GM23338 (cell line): ENCODE results near the gene FAM53B. TPM values are rescaled to one million over a fixed set of nuclear protein-coding genes. Genes with fewer than 3 reads are reported as not detected.

Source experiments
- ATAC-seq: fragments of 200-7000 bp; cut with Tn5 transposase; 3 replicates; pipeline ENCODE4 v1.9.1; 2020
- DNase-seq: peaks from one replicate; pipeline ENCODE4 v3.0.0-alpha.2; 2015; ENCODE audit warnings: low spot score
- H2AFZ ChIP-seq: fragments of 200-600 bp; sonication (generic); 2 replicates; pipeline ENCODE4 v1.8.0; 2016; ENCODE audit warnings: antibody characterized with exemption, mild to moderate bottlenecking, moderate library complexity
- H3F3A ChIP-seq: fragments of 200-600 bp; sonication (generic); replicated peaks from 2 replicates; pipeline ENCODE4 v1.8.0; 2017; ENCODE audit warnings: antibody characterized with exemption, mixed run types, low read depth
- H3K27ac ChIP-seq: fragments of 200-600 bp; sonication (generic); 2 replicates; pipeline ENCODE4 v1.6.1; 2016; ENCODE audit warnings: low read depth
- H3K27me3 ChIP-seq: fragments of 200-600 bp; sonication (generic); 2 replicates; pipeline ENCODE4 v1.8.0; 2016; ENCODE audit warnings: mild to moderate bottlenecking, mixed run types, moderate library complexity; ENCODE audit not compliant: insufficient read depth
- H3K36me3 ChIP-seq: fragments of 200-600 bp; sonication (generic); 2 replicates; pipeline ENCODE4 v1.8.0; 2016; ENCODE audit warnings: mild to moderate bottlenecking; ENCODE audit not compliant: insufficient read depth
- H3K4me1 ChIP-seq: fragments of 200-600 bp; sonication (generic); 2 replicates; pipeline ENCODE4 v1.8.0; 2016; ENCODE audit warnings: mild to moderate bottlenecking, moderate library complexity; ENCODE audit not compliant: insufficient read depth
- H3K4me2 ChIP-seq: fragments of 200-600 bp; sonication (generic); 2 replicates; pipeline ENCODE4 v1.7.1; 2017; ENCODE audit warnings: mixed run types
- H3K4me3 ChIP-seq: fragments of 200-600 bp; sonication (generic); 2 replicates; pipeline ENCODE4 v1.6.1; 2016; ENCODE audit warnings: mixed run types
- H3K79me2 ChIP-seq: fragments of 200-600 bp; sonication (generic); replicated peaks from 2 replicates; pipeline ENCODE4 v1.8.0; 2017; ENCODE audit warnings: mild to moderate bottlenecking; ENCODE audit not compliant: insufficient read depth
- H3K9me2 ChIP-seq: fragments of 200-600 bp; sonication (generic); 2 replicates; pipeline ENCODE4 v1.8.0; 2017; ENCODE audit not compliant: insufficient read depth
- H4K20me1 ChIP-seq: fragments of 200-600 bp; sonication (generic); replicated peaks from 2 replicates; pipeline ENCODE4 v1.8.0; 2017; ENCODE audit warnings: mild to moderate bottlenecking; ENCODE audit not compliant: insufficient read depth
- H3K27ac Mint-ChIP-seq: 2 replicates; pipeline ENCODE4 v1.8.0; 2020; ENCODE audit warnings: inconsistent platforms, mild to moderate bottlenecking, moderate library complexity, mixed read lengths
- H3K27me3 Mint-ChIP-seq: 3 replicates; pipeline ENCODE4 v1.8.0; 2022; ENCODE audit warnings: low read depth, mild to moderate bottlenecking, moderate library complexity, mixed read lengths, inconsistent platforms; ENCODE audit not compliant: insufficient read depth, poor library complexity
- H3K36me3 Mint-ChIP-seq: 3 replicates; pipeline ENCODE4 v1.8.0; 2021; ENCODE audit warnings: low read depth, mild to moderate bottlenecking, inconsistent platforms, moderate library complexity, mixed read lengths
- H3K4me1 Mint-ChIP-seq: 3 replicates; pipeline ENCODE4 v1.8.0; 2020; ENCODE audit warnings: mild to moderate bottlenecking, inconsistent platforms, mixed read lengths
- H3K4me3 Mint-ChIP-seq: 3 replicates; pipeline ENCODE4 v1.8.0; 2021; ENCODE audit warnings: moderate library complexity, mild to moderate bottlenecking, inconsistent platforms, mixed read lengths
- H3K9me3 Mint-ChIP-seq: 3 replicates; pipeline ENCODE4 v1.8.0; 2020; ENCODE audit warnings: moderate library complexity, mild to moderate bottlenecking, inconsistent platforms, mixed read lengths
- CREB1 ChIP-seq: fragments of 250-450 bp; sonication (Bioruptor Pico); IDR thresholded peaks from 2 replicates; pipeline ENCODE4 v1.5.0; 2020; ENCODE audit warnings: low read depth, mild to moderate bottlenecking, moderate library complexity
- CTCF ChIP-seq, 2 experiments: fragments of 200-600 bp in 1 of 2; sonication (generic) in 1 of 2; conservative IDR thresholded peaks; 2 replicates each; pipeline versions ENCODE4 v1.5.1 to v1.6.1; 2016 to 2017; ENCODE audit warnings: antibody characterized with exemption in 2 of 2, low read depth in 2 of 2, mild to moderate bottlenecking in 2 of 2, moderate library complexity in 1 of 2
- ETS1 ChIP-seq: IDR thresholded peaks from 2 replicates; pipeline ENCODE4 v1.6.1; 2016; ENCODE audit warnings: antibody characterized with exemption
- EZH2 ChIP-seq: fragments of 200-600 bp; sonication (generic); IDR thresholded peaks from one replicate; pipeline ENCODE4 v1.8.0; 2017; ENCODE audit warnings: antibody characterized with exemption, mild to moderate bottlenecking, low read depth; ENCODE audit not compliant: unreplicated experiment
- EZH2phosphoT487 ChIP-seq: fragments of 200-600 bp; sonication (generic); IDR thresholded peaks from one replicate; pipeline ENCODE4 v1.8.1; 2018; ENCODE audit warnings: antibody characterized with exemption; ENCODE audit not compliant: unreplicated experiment
- NANOG ChIP-seq: IDR thresholded peaks from 2 replicates; pipeline ENCODE4 v1.6.1; 2016; ENCODE audit warnings: antibody characterized with exemption, borderline replicate concordance
- REST ChIP-seq: IDR thresholded peaks from one replicate; pipeline ENCODE4 v1.6.1; 2018; ENCODE audit warnings: antibody characterized with exemption; ENCODE audit not compliant: unreplicated experiment
- STAT1 ChIP-seq: IDR thresholded peaks from one replicate; pipeline ENCODE4 v1.6.1; 2016; ENCODE audit warnings: antibody characterized with exemption; ENCODE audit not compliant: unreplicated experiment
- ZNF114 ChIP-seq: fragments of 250-450 bp; sonication (Bioruptor Pico); IDR thresholded peaks from 2 replicates; pipeline ENCODE4 v1.5.0; 2020; ENCODE audit warnings: mild to moderate bottlenecking, moderate library complexity
- ZNF331 ChIP-seq: fragments of 250-450 bp; sonication (Bioruptor Pico); IDR thresholded peaks from 2 replicates; pipeline ENCODE4 v1.5.0; 2020; ENCODE audit warnings: low read depth, mild to moderate bottlenecking, moderate library complexity
- ZNF462 ChIP-seq: fragments of 250-450 bp; sonication (Bioruptor Pico); IDR thresholded peaks from 2 replicates; pipeline ENCODE4 v1.5.0; 2020; ENCODE audit warnings: mild to moderate bottlenecking, moderate library complexity
- polyA plus RNA-seq: library from polyadenylated mRNA; unstranded; fragments of >200 nt; fragmentation: Nextera tagmentation; extraction: Ambion mirVana; gene quantifications from 2 replicates; pipeline ENCODE4 v1.2.1, GENCODE V29; 2016
- total RNA-seq: library from RNA; depleted of rRNA; stranded (reverse); fragments of >200 nt; shearing (Covaris generic); gene quantifications from 2 replicates; pipeline ENCODE4 v1.2.3, GENCODE V29; 2014

Gene FAM53B
- total and polyA plus RNA-seq, 2 experiments from 2014 or later, result 3.0 to 20.3 TPM

- Mint-ChIP-seq H3K27me3 (peaks cover 6% of the 10 kb centered on the region), H3K36me3 (no peaks in the 10 kb centered on the region), H3K4me3 (no peak overlapping the region), H3K27ac (no peak overlapping the region), H3K9me3 (no peaks in the 10 kb centered on the region; the same call in 2 of the 3 replicates), H3K4me1 (peaks cover 40% of the 10 kb centered on the region)
- TF ChIP-seq ETS1, result no peak
- no peak for TF ChIP-seq NANOG
- TF ChIP-seq ZNF114, result no peak
- TF ChIP-seq REST, result no peak
- TF ChIP-seq EZH2phosphoT487, result no peak
- TF ChIP-seq STAT1, result no peak
- TF ChIP-seq EZH2, result no peak
- TF ChIP-seq CTCF (conservative IDR thresholded peaks at IDR 0.05; ENCODE audit: low read depth in 2 of 2), result no peak
- no peak for TF ChIP-seq CREB1 (CRISPR knock-in tag)
- no peak for TF ChIP-seq ZNF331
- no peak for TF ChIP-seq ZNF462 (CRISPR knock-in tag)
- H4K20me1 ChIP-seq, result no peaks in the 10 kb centered on the region
- peaks cover 13% of the 10 kb centered on the region for H3K4me1 ChIP-seq
- H3K4me3 ChIP-seq, result no peak overlapping the region
- H3K36me3 ChIP-seq, result no peaks in the 10 kb centered on the region
- no peak overlapping the region for H2AFZ ChIP-seq
- ATAC-seq, result no peak
- no peak overlapping the region for H3K27ac ChIP-seq
- H3K9me2 ChIP-seq, result no peaks in the 10 kb centered on the region
- no peaks in the 10 kb centered on the region for H3K27me3 ChIP-seq
- H3K79me2 ChIP-seq, result no peaks in the 10 kb centered on the region
- H3K4me2 ChIP-seq, result no peak overlapping the region
- no peak for DNase-seq
- no peaks in the 10 kb centered on the region for H3F3A ChIP-seq
Measured at GRCh38 chr10:124648131-124648475, 96.1 kb downstream of the FAM53B start.
